NCI-H510A (cell line): ENCODE measurements around the gene GSTP1.

Experiments
- DNase-seq: peaks from one replicate; lab custom pipeline; 2025; lab: John Stamatoyannopoulos, UW

Gene GSTP1

GRCh38 chr11:67630228-67630942, 46.8 kb downstream of the GSTP1 start:
- peak; percentile 98 for DNase-seq

GRCh38 chr11:67630943-67631331, 47.3 kb downstream of the GSTP1 start:
- DNase-seq, result no peak

DNA sequence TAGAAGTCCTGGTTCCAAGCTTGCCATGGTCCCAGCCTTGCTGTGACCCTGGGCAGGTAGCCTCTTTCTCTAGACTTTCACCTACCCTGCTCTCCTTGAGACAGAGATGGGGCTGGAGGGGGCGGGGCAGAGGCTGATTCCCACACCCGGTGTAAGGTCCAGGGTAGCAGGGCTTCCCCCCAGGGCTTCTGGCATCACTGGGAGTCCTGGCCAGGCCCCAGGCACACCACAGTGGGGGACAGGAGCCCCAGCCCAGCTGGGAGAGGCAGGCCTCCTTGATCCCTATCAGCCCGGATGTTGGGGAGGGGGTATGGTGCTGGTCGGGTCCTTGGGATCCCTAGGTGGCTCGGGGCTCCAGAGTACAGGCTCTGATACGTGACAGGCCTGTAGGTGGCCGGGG, 47.8 kb downstream of the GSTP1 start:
- DNase-seq, result no peak

DNA sequence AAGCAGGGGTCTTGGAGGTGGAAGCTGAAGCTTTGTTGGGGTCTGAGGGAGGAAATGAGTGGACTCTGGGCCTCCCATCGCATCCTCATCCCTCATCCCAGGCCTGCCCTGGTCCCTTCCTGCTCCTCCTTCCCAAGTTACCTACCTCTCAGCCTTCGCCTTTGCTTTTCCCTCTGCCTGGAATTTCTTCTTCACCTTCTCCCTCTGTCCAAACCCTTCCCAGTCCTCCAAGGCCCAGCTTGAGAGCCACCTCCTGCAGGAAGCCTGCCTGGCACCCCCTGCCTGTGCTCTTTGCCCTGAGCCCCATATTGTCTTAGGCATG, 48.2 kb downstream of the GSTP1 start:
- DNase-seq, result no peak

- no peak for DNase-seq
Observed at GRCh38 chr11:67632175-67632981, 48.8 kb downstream of the GSTP1 start.

DNA sequence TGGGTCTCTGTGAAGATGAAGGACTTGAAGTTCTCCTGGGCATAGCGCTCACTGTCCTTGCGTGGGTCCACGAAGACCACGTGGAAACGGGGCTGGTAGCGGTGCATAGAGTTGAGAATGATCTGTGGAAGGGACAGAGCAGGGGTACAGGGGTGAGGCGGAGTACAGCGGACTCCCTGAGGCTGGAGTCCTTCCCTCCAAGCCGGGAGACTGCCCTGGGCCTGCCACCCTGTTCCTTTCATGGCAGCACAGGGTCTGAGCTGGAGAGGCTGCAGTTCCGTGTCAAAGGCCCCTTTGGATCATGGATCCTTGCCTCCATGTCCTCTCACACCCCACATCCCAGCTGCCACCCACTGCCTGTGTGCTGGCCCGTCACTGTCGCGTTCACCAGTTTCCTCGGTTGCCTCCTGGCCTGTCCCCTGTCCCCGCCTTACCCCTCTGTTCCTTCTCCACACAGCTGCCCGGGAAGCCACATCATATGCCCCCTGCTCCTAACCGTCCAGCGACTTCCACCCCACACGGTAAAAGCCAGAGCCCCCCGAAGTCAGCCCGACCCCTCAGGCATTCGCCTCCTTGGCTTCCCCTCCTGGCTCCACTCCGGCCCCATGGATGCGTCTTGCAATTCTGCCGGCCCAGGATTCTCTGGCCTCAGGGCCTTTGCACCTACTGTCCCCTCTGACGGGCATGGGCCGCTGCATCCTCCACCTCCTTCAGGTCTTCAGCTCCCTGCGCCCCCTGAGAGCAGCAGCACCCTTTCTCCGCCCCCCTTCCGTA, 49.6 kb downstream of the GSTP1 start:
- DNase-seq, result no peak

GRCh38 chr11:67633758-67634365, 50.2 kb downstream of the GSTP1 start:
- DNase-seq, result no peak

DNA sequence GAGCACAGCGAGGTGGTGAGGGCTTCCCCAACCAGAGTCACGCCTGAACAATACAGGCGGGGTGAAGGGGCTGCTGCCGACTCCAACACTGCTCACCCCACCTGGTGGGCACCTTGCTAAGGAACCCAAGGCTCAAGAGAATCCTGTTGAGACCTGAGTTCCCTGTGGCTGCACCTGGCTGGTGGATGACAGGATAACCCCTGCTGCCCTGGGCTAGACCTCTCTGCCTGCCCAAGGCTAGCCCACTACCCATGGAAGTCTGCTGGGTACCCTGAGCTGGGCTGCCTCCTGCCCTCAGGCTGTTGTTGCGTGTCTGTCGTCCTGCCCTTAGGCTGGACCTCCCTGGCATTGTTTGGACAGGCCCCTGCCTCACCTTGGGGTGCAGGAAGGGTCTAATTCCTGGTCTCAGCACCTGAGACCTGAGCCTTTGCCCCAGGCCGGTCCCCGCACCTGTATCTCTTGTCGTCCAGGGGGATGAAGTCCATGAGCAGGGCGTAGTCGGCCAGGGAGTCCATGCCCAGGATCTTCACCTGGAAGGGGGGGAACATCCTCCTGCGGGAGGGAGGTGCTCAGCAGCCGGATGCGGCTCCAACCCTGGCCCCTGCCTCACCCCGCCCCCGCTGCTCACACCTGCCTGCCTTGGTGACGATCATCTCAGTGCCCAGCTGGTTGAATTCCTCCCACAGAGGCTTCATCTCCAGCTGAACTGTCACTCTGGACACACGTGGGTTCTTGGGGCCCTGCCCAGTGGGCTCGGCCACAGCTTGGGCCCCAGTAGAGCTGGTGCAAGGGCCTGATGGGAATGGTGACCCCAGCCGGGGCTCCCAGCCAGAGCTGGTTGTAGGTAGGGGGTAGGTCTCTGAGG, 51.0 kb downstream of the GSTP1 start:
- DNase-seq, result peak; percentile 76

DNA sequence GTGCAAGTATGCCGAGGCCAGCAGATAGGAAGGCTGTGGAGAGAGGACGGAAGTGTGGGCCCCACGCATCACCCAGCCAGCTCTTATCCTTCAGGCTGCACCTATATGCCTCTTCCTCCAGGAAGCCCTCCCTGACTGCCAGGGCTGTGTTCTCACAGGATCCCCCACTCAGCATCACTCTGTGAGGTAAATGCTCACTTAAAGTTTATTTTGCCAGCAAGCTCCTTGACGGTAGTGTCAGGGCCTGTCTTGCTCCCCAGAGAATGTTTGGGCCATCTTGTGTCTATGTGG, 51.6 kb downstream of the GSTP1 start:
- no peak for DNase-seq
